Right lobe of liver (tissue), 6 donors: ENCODE results near the gene AQP10. TPM values are rescaled to one million over a fixed set of nuclear protein-coding genes. Genes with fewer than 3 reads are reported as not detected.
"Not testable (repeated sequence)": the region's sequence is repeated elsewhere in the genome, so short reads cannot be mapped to it uniquely, and the experiment has no call there.

Source experiments
- ATAC-seq, 4 donors: fragments of 200-7000 bp; cut with Tn5 transposase; one replicate each; pipeline ENCODE4 v1.9.1; 2020; ENCODE audit warnings: mild to moderate bottlenecking in 4 of 4, moderate library complexity in 4 of 4
- DNase-seq, 3 donors: peaks; one replicate each; pipeline ENCODE4 v3.0.0-alpha.2; 2020
- H3K27ac ChIP-seq, 3 donors: fragments of 200-600 bp; one replicate each; pipeline ENCODE4 v1.8.0; 2022
- H3K27me3 ChIP-seq, 2 donors: fragments of 200-600 bp; one replicate each; pipeline ENCODE4 v1.8.0; 2022
- H3K36me3 ChIP-seq, 4 donors: fragments of 200-600 bp; sonication (generic) in 1 of 4; one replicate each; pipeline versions ENCODE4 v1.5.1 to v1.8.0; 2017 to 2022; ENCODE audit warnings: control low read depth in 1 of 4
- H3K4me1 ChIP-seq, 4 donors: fragments of 200-600 bp; sonication (generic) in 1 of 4; one replicate each; pipeline versions ENCODE4 v1.5.1 to v1.8.0; 2017 to 2022; ENCODE audit warnings: control low read depth in 1 of 4
- H3K4me3 ChIP-seq, 3 donors: fragments of 200-600 bp; one replicate each; pipeline ENCODE4 v1.8.0; 2022
- H3K9me3 ChIP-seq, 4 donors: fragments of 200-600 bp; sonication (generic) in 1 of 4; one replicate each; pipeline versions ENCODE4 v1.5.1 to v1.8.0; 2017 to 2022; ENCODE audit warnings: control low read depth in 1 of 4
- POLR2A ChIP-seq: fragments of 450-650 bp; IDR thresholded peaks from one replicate; pipeline ENCODE4 v1.6.1; 2017; ENCODE audit warnings: antibody characterized with exemption, mild to moderate bottlenecking
- WGBS: methylation state at CpG from one replicate; pipeline ENCODE4 v1.1.6; 2018; ENCODE audit warnings: low coverage, low lambda C conversion rate; ENCODE audit not compliant: insufficient coverage; ENCODE audit errors: missing lambda C conversion rate; 5-methylcytosine and 5-hydroxymethylcytosine counted together
- intact Hi-C, 2 donors: fragments of 100-400 bp; cut with DNase I; formaldehyde crosslinking; loops; one replicate each; pipeline versions ENCODE4 v1.11.2 to v1.14.1; 2022
- total RNA-seq, 6 experiments: library from RNA; depleted of rRNA in 2 of 6; stranded (reverse); fragments of >200 nt in 2 of 6; fragmentation: NEBNext Ultra II Directional in 3 of 6; extraction: Animal tissue kit (Norgen Biotek cat#: 25700) in 3 of 6; gene quantifications; one replicate each; pipeline versions ENCODE4 v1.1.0 to v1.2.4, GENCODE V29; 2016 to 2023
- TF ChIP-seq, protein P1 (sequence below), 4 donors: fragments of 200-600 bp in 3 of 4; fragments of 450-650 bp in 1 of 4; IDR thresholded peaks; one replicate each; pipeline versions ENCODE4 v1.5.1 to v1.8.0; 2016 to 2022; ENCODE audit warnings: antibody characterized with exemption in 4 of 4, mild to moderate bottlenecking in 2 of 4
- donor health status: DM: no; HTN: yes; CAD: no.
- donor health status: DM: no; HTN: no; CAD: no.
- donor health status: DM: no; HTN: no; CAD: no.
- donor health status: DM: no; HTN: yes; CAD: no.
- donor health status: DM: no; HTN: yes; CAD: no.

Gene AQP10
- total RNA-seq, 6 experiments from 2014 or later = not detected

DNA sequence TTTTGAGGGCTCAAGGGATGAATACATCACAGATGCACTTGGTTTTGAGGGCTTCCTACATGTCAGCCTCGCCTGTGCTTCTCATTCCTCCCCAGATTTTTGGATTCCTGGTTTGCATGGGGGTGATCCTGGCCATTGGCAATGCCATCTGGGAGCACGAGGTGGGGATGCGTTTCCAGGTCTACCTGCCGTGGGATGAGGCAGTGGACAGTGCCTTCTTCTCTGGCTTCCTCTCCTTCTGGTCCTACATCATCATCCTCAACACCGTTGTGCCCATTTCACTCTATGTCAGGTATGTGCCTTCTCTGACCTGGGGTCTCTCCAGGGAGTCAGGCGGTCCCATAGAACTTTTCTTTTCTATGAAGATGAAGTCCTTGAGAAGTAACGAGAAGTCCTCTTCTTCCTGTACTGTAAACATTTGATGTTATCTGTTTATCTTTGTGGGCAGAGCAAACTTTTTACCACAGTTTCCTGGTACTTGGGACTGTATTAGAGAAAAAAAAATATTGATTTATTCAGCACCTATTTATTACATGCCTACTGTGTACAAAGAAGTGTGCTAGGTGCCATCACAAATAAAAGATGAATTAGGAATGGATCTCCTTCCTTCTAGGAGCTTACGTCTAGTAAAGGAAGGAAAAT, 16.5 kb downstream of the AQP10 start:
- TF ChIP-seq, protein P1, sequence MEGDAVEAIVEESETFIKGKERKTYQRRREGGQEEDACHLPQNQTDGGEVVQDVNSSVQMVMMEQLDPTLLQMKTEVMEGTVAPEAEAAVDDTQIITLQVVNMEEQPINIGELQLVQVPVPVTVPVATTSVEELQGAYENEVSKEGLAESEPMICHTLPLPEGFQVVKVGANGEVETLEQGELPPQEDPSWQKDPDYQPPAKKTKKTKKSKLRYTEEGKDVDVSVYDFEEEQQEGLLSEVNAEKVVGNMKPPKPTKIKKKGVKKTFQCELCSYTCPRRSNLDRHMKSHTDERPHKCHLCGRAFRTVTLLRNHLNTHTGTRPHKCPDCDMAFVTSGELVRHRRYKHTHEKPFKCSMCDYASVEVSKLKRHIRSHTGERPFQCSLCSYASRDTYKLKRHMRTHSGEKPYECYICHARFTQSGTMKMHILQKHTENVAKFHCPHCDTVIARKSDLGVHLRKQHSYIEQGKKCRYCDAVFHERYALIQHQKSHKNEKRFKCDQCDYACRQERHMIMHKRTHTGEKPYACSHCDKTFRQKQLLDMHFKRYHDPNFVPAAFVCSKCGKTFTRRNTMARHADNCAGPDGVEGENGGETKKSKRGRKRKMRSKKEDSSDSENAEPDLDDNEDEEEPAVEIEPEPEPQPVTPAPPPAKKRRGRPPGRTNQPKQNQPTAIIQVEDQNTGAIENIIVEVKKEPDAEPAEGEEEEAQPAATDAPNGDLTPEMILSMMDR (IDR thresholded peaks at IDR 0.05) = no peak
- no peak for TF ChIP-seq POLR2A
- Histone ChIP-seq H3K27ac (no peak overlapping the region), H3K9me3 (no peaks in the 10 kb centered on the region), H3K4me3 (no peak overlapping the region), H3K4me1 (peaks cover 0 to 17% (median 7%) of the 10 kb centered on the region in 4 donors), H3K27me3 (no peaks in the 10 kb centered on the region), H3K36me3 (no peaks in the 10 kb centered on the region)
- DNase-seq = no peak
- 77% methylated on average over 4 of the region's 8 CpGs for WGBS
- intact Hi-C loops = no loop called here
- ATAC-seq = no peak

DNA sequence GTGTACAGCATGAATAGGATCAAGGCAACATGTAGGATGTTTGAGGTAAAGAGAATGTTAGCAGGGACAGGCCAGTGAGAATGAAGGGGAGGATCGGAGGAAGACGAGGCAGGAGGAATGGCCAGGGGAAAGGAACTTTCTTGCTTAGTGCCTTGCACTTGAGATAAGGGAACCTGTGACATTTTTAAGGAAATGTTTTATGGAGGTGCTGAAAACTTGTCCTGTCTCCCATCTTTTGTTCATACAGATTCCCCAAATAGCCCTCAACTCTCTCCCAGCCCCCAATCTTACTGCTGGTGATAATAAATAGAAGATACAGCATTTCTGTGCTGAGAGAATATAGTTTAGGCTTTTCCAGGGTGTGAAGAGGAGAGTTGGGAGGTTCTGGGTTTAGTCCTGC, 18.0 kb downstream of the AQP10 start:
- Histone ChIP-seq H3K27ac (no peak overlapping the region), H3K4me1 (peaks cover 0 to 15% (median 6%) of the 10 kb centered on the region in 4 donors), H3K27me3 (no peaks in the 10 kb centered on the region), H3K4me3 (no peak overlapping the region), H3K36me3 (no peaks in the 10 kb centered on the region), H3K9me3 (no peaks in the 10 kb centered on the region)
- DNase-seq = no peak
- no peak for TF ChIP-seq POLR2A
- TF ChIP-seq, protein P1 (IDR thresholded peaks at IDR 0.05) = no peak
- 100% methylated on average over 2 of the region's 2 CpGs for WGBS
- no peak for ATAC-seq
- intact Hi-C loops = no loop called here

DNA sequence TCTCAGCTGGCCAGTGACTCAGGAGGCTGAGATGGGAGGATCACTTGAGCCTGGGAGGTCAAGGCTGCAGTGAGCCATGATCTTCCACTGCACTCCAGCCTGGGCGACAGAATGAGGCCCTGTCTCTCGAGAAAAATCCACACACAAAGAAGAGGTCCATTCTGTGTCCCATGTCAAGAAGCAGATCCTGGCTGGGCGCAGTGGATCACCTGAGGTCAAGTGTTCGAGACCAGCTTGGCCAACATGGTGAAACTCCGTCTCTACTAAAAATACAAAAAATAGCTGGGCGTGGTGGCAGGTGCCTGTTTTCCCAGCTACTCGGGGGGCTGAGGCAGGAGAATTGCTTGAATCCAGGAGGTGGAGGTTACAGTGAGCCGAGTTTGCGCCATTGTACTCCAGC, 20.5 kb downstream of the AQP10 start:
- H3K4me1 ChIP-seq, intact Hi-C loops, ATAC-seq, H3K27me3 ChIP-seq, H3K4me3 ChIP-seq, H3K9me3 ChIP-seq, H3K27ac ChIP-seq, DNase-seq, H3K36me3 ChIP-seq: not testable (repeated sequence)
- 82% methylated on average over 7 of the region's 9 CpGs for WGBS

DNA sequence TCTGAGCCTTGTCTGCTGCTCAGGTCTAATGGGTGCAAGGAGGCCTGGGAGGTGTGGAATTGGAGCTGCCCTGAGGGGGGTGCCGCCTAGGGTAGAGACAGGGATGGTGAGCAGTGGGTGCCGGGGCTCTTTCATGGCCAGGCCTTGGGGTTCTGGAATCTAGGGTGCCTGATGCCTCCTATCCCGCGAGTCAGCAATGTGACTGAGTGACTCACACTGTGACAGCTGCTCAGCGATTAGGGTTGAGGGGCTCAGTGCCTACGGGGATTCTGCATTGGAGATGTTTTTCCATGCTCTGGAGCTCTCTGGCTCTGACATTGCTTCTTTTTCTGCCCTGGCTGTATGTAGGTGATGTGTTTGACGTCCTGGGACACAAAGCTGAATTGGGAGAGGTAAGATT, 21.2 kb downstream of the AQP10 start:
- intact Hi-C loops = no loop called here
- TF ChIP-seq, protein P1 (IDR thresholded peaks at IDR 0.05) = no peak
- TF ChIP-seq POLR2A = no peak
- Histone ChIP-seq H3K36me3 (no peaks in the 10 kb centered on the region), H3K27me3 (no peaks in the 10 kb centered on the region), H3K4me3 (no peak overlapping the region), H3K9me3 (no peaks in the 10 kb centered on the region), H3K4me1 (no peaks in the 10 kb centered on the region), H3K27ac (no peak overlapping the region)
- DNase-seq (no peak), ATAC-seq (no peak)
- 78% methylated on average over 4 of the region's 7 CpGs for WGBS

DNA sequence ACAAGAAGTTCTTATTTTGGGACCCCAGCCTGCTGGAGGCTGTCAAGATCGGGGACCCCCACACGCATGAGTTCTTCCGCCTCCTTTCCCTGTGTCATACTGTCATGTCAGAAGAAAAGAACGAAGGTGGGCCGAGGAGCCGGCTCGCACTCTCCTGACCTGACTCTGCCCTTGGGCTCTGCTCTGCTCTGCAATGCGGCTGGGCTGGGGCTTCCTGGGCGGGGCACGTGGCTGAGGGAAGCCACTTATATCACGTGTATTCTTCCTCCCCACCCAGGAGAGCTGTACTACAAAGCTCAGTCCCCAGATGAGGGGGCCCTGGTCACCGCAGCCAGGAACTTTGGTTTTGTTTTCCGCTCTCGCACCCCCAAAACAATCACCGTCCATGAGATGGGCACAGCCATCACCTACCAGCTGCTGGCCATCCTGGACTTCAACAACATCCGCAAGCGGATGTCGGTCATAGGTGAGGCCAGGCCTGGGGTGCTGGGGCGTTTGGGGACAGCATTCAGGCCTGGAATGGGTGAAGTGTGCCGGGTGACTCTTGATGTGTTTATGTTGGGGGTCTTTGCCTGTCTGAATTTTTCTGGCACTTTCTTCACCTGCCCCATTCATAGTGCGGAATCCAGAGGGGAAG, 22.1 kb downstream of the AQP10 start:
- no peaks in the 10 kb centered on the region for H3K27me3 ChIP-seq
- TF ChIP-seq POLR2A = no peak
- TF ChIP-seq, protein P1 (IDR thresholded peaks at IDR 0.05) = no peak
- H3K4me1 ChIP-seq = no peaks in the 10 kb centered on the region
- no peak for DNase-seq
- H3K4me3 ChIP-seq = no peak overlapping the region
- no peak overlapping the region for H3K27ac ChIP-seq
- ATAC-seq = peak; percentile 48 to 69 (median 56)
- no peaks in the 10 kb centered on the region for H3K36me3 ChIP-seq
- 78% methylated on average over 12 of the region's 21 CpGs for WGBS
- no peaks in the 10 kb centered on the region for H3K9me3 ChIP-seq
- intact Hi-C loops = no loop called here
